ENCODE results near the gene COBLL1.

Gene COBLL1

DNA sequence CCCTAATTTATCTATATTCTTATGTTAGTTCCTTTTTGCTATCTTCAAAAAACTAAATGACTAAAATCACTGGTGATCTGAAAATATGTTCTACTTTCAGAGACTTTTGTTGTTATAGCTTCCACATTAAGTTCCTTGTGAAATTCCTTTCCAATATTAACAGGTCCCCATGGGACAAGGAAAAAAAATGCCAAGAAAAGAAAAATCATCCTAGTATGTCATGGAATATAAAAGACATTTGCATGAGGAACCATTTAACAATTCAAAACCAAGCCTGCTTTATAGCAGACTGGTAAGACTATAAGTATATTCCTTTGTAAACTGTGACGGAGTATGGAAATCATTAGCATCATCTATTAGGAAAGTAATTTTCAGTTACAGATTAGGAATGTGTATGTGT lies 48.1 kb downstream of the COBLL1 start:
- no peak for TF ChIP-seq CTCF (IDR thresholded peaks at IDR 0.05; ENCODE audit: low read depth, low read length, missing control alignments)
- DNase-seq (ENCODE audit: extremely low read depth, low read depth), result no peak
- no peak overlapping the region for H3K4me3 ChIP-seq (replicated peaks; ENCODE audit: low read depth, low read length)

- TF ChIP-seq CTCF (IDR thresholded peaks at IDR 0.05; ENCODE audit: low read depth, low read length, missing control alignments), result no peak
- no peak for DNase-seq (ENCODE audit: extremely low read depth, low read depth)
Observed at GRCh38 chr2:164792316-164793170, 49.1 kb downstream of the COBLL1 start.

DNA sequence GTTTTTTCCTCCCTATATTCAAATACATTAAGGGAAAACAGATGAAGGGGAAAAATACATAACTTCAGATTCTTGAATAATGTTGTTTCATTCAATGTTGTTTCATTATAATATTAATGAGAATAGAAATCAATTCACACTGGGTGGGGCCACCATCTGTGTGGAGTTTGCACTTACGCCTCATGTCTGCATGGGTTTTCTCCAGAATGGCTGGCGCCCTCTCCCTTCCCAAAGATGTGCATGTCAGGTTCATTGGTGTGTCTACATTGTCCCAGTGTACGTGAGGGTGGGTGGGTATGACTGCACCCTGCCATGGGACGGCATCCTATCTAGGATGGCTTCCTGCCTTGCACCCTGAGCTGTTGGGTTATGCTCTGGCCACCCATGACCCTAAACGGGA lies 51.7 kb downstream of the COBLL1 start:
- TF ChIP-seq CTCF (IDR thresholded peaks at IDR 0.05; ENCODE audit: low read depth, low read length, missing control alignments), result no peak
- DNase-seq (ENCODE audit: extremely low read depth, low read depth), result no peak
- no peak overlapping the region for H3K4me3 ChIP-seq (replicated peaks; ENCODE audit: low read depth, low read length)

More at GRCh38 chr2:164792316-164793170, 49.1 kb downstream of the COBLL1 start:
- H3K4me3 ChIP-seq (replicated peaks; ENCODE audit: low read depth, low read length), result no peak overlapping the region

GRCh38 chr2:164786787-164787186 lies 54.8 kb downstream of the COBLL1 start:
- TF ChIP-seq CTCF (IDR thresholded peaks at IDR 0.05; ENCODE audit: low read depth, low read length, missing control alignments), result no peak
- H3K4me3 ChIP-seq (replicated peaks; ENCODE audit: low read depth, low read length), result no peak overlapping the region
- DNase-seq (ENCODE audit: extremely low read depth, low read depth), result no peak

- no peak for TF ChIP-seq CTCF (IDR thresholded peaks at IDR 0.05; ENCODE audit: low read depth, low read length, missing control alignments)
- H3K4me3 ChIP-seq (replicated peaks; ENCODE audit: low read depth, low read length), result no peak overlapping the region
- no peak for DNase-seq (ENCODE audit: extremely low read depth, low read depth)
Observed at GRCh38 chr2:164785457-164785856, 56.2 kb downstream of the COBLL1 start.

DNA sequence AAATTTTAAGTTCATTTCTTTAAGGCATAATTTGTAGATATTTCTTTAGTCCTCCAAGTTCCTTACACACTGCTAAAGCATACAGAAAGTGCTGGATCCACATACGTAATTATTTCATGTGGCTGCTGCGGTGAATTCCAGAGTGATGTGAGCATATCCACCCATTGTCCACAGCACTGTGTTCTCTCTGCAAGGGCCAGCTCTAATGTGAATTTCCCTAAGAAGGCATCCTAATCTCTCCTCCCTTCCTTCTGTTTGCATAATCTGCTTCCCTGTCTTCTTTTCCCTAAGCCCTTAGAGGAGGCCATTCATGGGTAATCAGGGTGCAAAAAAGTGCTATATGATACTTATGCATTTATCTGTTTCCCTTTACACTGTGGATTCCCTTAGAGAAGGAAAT lies 57.2 kb downstream of the COBLL1 start:
- no peak for DNase-seq (ENCODE audit: extremely low read depth, low read depth)
- no peak overlapping the region for H3K4me3 ChIP-seq (replicated peaks; ENCODE audit: low read depth, low read length)
- TF ChIP-seq CTCF (IDR thresholded peaks at IDR 0.05; ENCODE audit: low read depth, low read length, missing control alignments), result no peak
